Measurements from ENCODE around the gene ITM2A. TPM values are rescaled to one million over a fixed set of nuclear protein-coding genes. Genes with fewer than 3 reads are reported as not detected.

The ITM2A gene
- total RNA-seq, 1 donor from 2014 or later = 13.3 TPM

- no peak for ATAC-seq (ENCODE audit: low read depth)
- DNase-seq = no peak
- Mint-ChIP-seq H3K4me1 (peaks cover 29% of the 10 kb centered on the region), H3K27me3 (no peaks in the 10 kb centered on the region), H3K36me3 (ENCODE audit: low read depth) (peaks cover 24% of the 10 kb centered on the region), H3K27ac (no peak overlapping the region), H3K9me3 (no peaks in the 10 kb centered on the region), H3K4me3 (no peak overlapping the region)
- intact Hi-C loops (cut with micrococcal nuclease) = loop anchor here (5.0 kb wide), 1 partner anchor 87 kb away; no protein-coding TSS in a partner anchor
- POLR2A ChIA-PET = no interaction called here
- no peak for TF ChIP-seq CTCF (IDR thresholded peaks at IDR 0.05)
- CTCF ChIA-PET = no interaction called here
Measured at GRCh38 chrX:79365591-79365990, 1.5 kb downstream of the ITM2A start.

DNA sequence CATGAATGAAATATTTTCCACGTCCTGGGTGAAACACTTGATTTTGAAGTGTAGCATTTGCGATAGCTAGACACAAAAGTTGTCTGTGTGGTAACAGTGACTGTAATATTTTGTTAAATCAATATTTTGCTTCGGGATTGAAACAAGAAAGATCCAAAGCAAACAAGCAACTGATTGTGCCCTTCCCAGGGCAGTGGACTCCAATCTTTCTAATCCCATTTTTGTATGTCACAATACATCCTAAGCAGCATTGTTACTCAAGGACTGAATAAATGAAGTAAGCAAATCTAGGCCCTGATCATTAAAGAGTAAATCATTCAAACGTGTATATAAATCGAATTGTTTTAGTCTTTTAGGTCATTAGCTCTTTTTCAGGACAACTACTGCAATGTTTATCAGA lies 2.8 kb downstream of the ITM2A start:
- Mint-ChIP-seq H3K36me3 (ENCODE audit: low read depth) (peaks cover 24% of the 10 kb centered on the region), H3K9me3 (no peaks in the 10 kb centered on the region), H3K27me3 (no peaks in the 10 kb centered on the region), H3K4me1 (peaks cover 29% of the 10 kb centered on the region), H3K4me3 (no peak overlapping the region), H3K27ac (no peak overlapping the region)
- ChIA-PET CTCF (no interaction called here), POLR2A (no interaction called here)
- no peak for ATAC-seq (ENCODE audit: low read depth)
- intact Hi-C loops (cut with micrococcal nuclease) = loop anchor here (5.0 kb wide), 1 partner anchor 432 kb away; no protein-coding TSS in a partner anchor
- no peak for DNase-seq
- TF ChIP-seq CTCF (IDR thresholded peaks at IDR 0.05) = no peak

DNA sequence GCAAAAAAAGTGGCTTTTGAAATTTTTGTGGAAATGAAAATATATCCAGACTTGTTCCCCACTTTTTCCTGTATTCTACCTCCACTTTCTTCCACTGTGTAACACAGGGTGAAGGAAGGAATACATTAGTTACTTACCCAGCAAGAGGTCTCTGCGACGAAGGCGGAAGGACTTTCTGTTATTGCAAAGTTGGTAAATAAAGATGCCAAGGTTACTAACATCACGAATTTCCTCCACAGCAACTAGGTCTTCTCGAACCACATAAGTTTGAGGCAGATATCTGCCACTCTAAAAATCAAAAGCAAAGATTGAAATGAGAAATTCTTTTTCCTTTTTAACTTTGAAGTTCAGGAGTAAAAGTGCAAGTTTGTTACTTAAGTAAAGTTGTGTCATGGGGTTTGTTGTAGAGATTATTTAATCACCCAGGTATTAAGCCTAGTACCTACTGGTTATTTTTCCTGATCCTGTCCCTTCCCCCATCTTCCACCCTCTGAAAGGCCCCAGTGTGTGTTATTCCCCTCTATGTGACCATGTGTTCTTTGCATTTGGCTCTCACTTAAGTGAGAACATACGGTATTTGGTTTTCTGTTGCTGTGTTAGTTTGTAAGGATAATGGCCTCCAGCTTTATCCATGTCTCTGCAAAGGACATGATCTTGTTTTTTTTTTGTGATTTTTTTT lies 5.8 kb downstream of the ITM2A start:
- ChIA-PET CTCF (no interaction called here), POLR2A (no interaction called here)
- TF ChIP-seq CTCF (IDR thresholded peaks at IDR 0.05) = no peak
- no peak overlapping the region for H3K27ac Mint-ChIP-seq
- intact Hi-C loops (cut with micrococcal nuclease) = loop anchor here (5.0 kb wide), 1 partner anchor 429 kb away; no protein-coding TSS in a partner anchor
- no peaks in the 10 kb centered on the region for H3K9me3 Mint-ChIP-seq
- no peak for ATAC-seq (ENCODE audit: low read depth)
- peaks cover 21% of the 10 kb centered on the region for H3K36me3 Mint-ChIP-seq (ENCODE audit: low read depth)
- H3K4me1 Mint-ChIP-seq = peaks cover 13% of the 10 kb centered on the region
- H3K4me3 Mint-ChIP-seq = no peak overlapping the region
- DNase-seq = no peak
- H3K27me3 Mint-ChIP-seq = no peaks in the 10 kb centered on the region

DNA sequence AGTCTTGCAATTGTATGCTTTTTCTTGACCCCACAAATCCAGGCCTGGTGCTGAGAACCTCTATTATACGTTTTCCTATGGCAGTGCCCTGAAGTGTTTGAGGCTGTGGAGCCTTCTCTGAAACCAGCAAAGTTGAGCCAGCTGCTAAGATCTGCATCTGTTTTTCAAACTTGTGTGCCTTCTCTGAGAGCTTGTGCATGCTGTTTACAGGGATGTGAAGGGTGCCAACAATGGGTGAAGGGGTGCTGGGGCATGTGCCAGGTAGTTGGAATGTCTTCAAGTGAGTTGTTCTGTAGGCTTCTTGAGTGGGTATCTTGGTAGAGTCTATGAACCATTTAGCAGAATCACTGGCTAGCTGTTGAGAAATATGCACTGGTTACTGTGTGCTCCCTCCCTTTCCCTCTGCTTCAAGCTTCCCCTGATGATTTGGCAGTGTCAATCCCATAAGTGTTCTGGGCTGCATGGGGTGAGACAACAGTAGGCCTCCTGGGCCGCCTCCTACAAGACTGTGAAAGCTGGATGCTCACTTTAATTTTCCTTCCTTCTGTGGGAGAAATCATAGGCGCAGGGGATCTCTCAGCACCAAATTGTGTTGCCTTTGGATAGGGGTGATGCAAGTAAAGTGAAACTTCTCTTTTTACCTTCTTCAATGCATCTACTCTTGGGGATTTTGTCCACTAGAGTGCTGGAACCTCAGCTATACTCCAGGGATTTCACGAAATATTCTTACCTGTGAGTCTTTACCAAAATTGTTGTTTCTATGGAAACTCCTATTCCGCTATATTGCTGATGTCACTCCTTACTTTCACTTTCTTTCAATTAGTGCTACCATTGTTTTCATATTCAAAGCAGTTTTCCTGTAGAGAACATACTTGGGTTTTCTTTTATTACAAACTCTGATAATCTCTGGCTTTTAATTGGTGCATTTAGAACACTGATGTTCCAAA lies 30.0 kb downstream of the ITM2A start:
- DNase-seq = no peak
- no peaks in the 10 kb centered on the region for H3K27me3 Mint-ChIP-seq
- ChIA-PET CTCF (no interaction called here), POLR2A (no interaction called here)
- H3K36me3 Mint-ChIP-seq (ENCODE audit: low read depth) = no peaks in the 10 kb centered on the region
- H3K9me3 Mint-ChIP-seq = no peaks in the 10 kb centered on the region
- intact Hi-C loops (cut with micrococcal nuclease) = no loop called here
- no peak overlapping the region for H3K27ac Mint-ChIP-seq
- peak; percentile 21 for ATAC-seq (ENCODE audit: low read depth)
- no peaks in the 10 kb centered on the region for H3K4me1 Mint-ChIP-seq
- TF ChIP-seq CTCF (IDR thresholded peaks at IDR 0.05) = no peak
- H3K4me3 Mint-ChIP-seq = peak overlapping the region; percentile 60

GRCh38 chrX:79330022-79330421 lies 37.1 kb downstream of the ITM2A start:
- Mint-ChIP-seq H3K4me3 (no peak overlapping the region), H3K36me3 (ENCODE audit: low read depth) (no peaks in the 10 kb centered on the region), H3K4me1 (no peaks in the 10 kb centered on the region), H3K27me3 (no peaks in the 10 kb centered on the region), H3K27ac (no peak overlapping the region), H3K9me3 (no peaks in the 10 kb centered on the region)
- no peak for TF ChIP-seq CTCF (IDR thresholded peaks at IDR 0.05)
- ChIA-PET CTCF (interaction anchor here (1.1 kb wide), 1 partner anchor 29 kb away, joined by 3 read pairs; no protein-coding TSS in a partner anchor), POLR2A (no interaction called here)
- DNase-seq (no peak), ATAC-seq (ENCODE audit: low read depth) (no peak)
- intact Hi-C loops (cut with micrococcal nuclease) = no loop called here

Measured in activated B cell treated with CpG ODN at 0.5 μM for 24 hours (primary cell).